Pancreas (tissue), 10 donors: ENCODE measurements around the gene DYNLT5. TPM values are rescaled to one million over a fixed set of nuclear protein-coding genes. Genes with fewer than 3 reads are reported as not detected.

Source experiments
- ATAC-seq, 4 donors: fragments of 200-7000 bp; cut with Tn5 transposase; one replicate each; pipeline versions ENCODE4 v1.8.0 to v1.9.1; 2020; ENCODE audit warnings: mild to moderate bottlenecking in 4 of 4, moderate library complexity in 4 of 4
- DNase-seq, 6 donors: peaks; one replicate each; pipeline ENCODE4 v3.0.0-alpha.2; 2020
- FAIRE-seq: peaks from 2 replicates; lab custom pipeline; 2012; peaks lifted over from hg19 to GRCh38; lab: Jason Lieb, UNC
- H3K27ac ChIP-seq, 4 donors: fragments of 200-600 bp; sonication (generic); 1 replicate in 3 of 4; 2 replicates in 1 of 4; pipeline versions ENCODE4 v1.5.0 to v1.8.0; 2020
- H3K27me3 ChIP-seq, 4 donors: fragments of 200-600 bp; one replicate each; pipeline ENCODE4 v1.8.0; 2021
- H3K36me3 ChIP-seq, 3 donors: fragments of 200-600 bp; sonication (generic) in 1 of 3; one replicate each; pipeline versions ENCODE4 v1.5.0 to v1.8.0; 2020 to 2021
- H3K4me1 ChIP-seq, 3 donors: fragments of 200-600 bp; one replicate each; pipeline ENCODE4 v1.8.0; 2021
- H3K4me3 ChIP-seq, 4 donors: fragments of 200-600 bp; sonication (generic) in 2 of 4; one replicate each; pipeline versions ENCODE4 v1.5.0 to v1.8.0; 2020 to 2021
- H3K9me3 ChIP-seq, 4 donors: fragments of 200-600 bp; one replicate each; pipeline ENCODE4 v1.8.0; 2021
- CTCF ChIP-seq, 4 donors: fragments of 200-600 bp; sonication (generic) in 3 of 4; IDR thresholded peaks; one replicate each; pipeline versions ENCODE4 v1.5.0 to v1.8.0; 2021; ENCODE audit warnings: antibody characterized with exemption in 4 of 4
- WGBS, 2 donors: extraction: QIAGEN DNeasy Blood & Tissue Kit; methylation state at CpG; one replicate each; pipeline ENCODE4 v1.1.7; 2013; 5-methylcytosine and 5-hydroxymethylcytosine counted together
- intact Hi-C, 3 donors: fragments of 100-400 bp; cut with DNase I; formaldehyde crosslinking; loops; one replicate each; pipeline versions ENCODE4 v1.11.1 to v1.14.2; 2022
- polyA plus RNA-seq, 2 donors: library from polyadenylated mRNA; stranded (reverse); fragments of 200-250 nt; gene quantifications; one replicate each; pipeline ENCODE4 v1.2.3, GENCODE V29; 2013
- total RNA-seq, 6 donors: library from RNA; stranded (reverse); fragmentation: NEBNext Ultra II Directional in 4 of 6; extraction: Animal tissue kit (Norgen Biotek cat#: 25700) in 4 of 6; gene quantifications; one replicate each; pipeline versions ENCODE4 v1.2.1 to v1.2.4, GENCODE V29; 2021 to 2023
- donor health status: healthy with polysubstance abuse.
- donor health status: DM: no; HTN: no; CAD: no; lungs with moderate emphysema.
- donor health status: DM: no; HTN: no; CAD: no.
- donor health status: control.
- donor health status: control.
- donor health status: Bipolar disorder and iron deficiency.
- donor health status: DM: yes; HTN: yes; CAD: no.
- donor health status: DM: no; HTN: no; CAD: no.
- donor health status: DM: no; HTN: no; CAD: no.
- donor health status: DM: yes; HTN: yes; CAD: no.

DYNLT5 gene
- total and polyA plus RNA-seq, 8 donors = 0.19 to 0.72 (median 0.37) TPM; not detected in 2

DNA sequence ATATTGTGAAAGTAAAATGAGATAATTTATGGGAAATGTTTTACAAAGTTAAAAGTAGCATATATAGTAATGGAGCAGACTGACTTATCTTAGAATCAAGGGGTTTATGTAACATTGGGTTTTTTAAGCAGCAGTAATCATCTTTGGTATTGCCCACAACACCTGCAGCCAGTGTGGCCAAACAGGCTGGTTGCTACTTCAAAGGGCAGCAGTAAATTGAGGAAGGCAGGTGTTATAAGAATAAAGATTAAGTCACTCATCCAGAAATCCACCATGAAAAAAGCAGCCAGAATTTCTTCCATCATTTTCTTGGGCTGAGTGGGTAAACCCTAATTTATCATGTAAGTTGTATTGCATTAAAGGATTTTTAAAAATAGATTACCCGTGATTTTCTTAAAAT, 16.7 kb downstream of the DYNLT5 start:
- 72 to 81% methylated on average over 1 of the region's 1 CpG for WGBS, 2 donors
- H3K4me1 ChIP-seq = no peaks in the 10 kb centered on the region
- TF ChIP-seq CTCF (IDR thresholded peaks at IDR 0.05) = no peak
- FAIRE-seq (no peak), DNase-seq (no peak), ATAC-seq (no peak)
- H3K36me3 ChIP-seq = no peaks in the 10 kb centered on the region
- H3K4me3 ChIP-seq = no peak overlapping the region
- no peak overlapping the region for H3K27ac ChIP-seq
- intact Hi-C loops = loop anchor here in 2 of 3 donors (5.0 to 10.0 kb wide), 2 partner anchors 376 to 378 kb away; no protein-coding TSS in a partner anchor
- no peaks in the 10 kb centered on the region for H3K27me3 ChIP-seq
- no peaks in the 10 kb centered on the region for H3K9me3 ChIP-seq

GRCh38 chr1:66769512-66770229, 17.4 kb downstream of the DYNLT5 start:
- no peak for TF ChIP-seq CTCF (IDR thresholded peaks at IDR 0.05)
- ATAC-seq = no peak
- 83 to 86% methylated on average over 7 of the region's 7 CpGs for WGBS, 2 donors
- H3K9me3 ChIP-seq = no peaks in the 10 kb centered on the region
- H3K27ac ChIP-seq = no peak overlapping the region
- FAIRE-seq = no peak
- H3K4me1 ChIP-seq = no peaks in the 10 kb centered on the region
- no peaks in the 10 kb centered on the region for H3K27me3 ChIP-seq
- intact Hi-C loops = loop anchor here in 2 of 3 donors (5.0 to 10.0 kb wide), 2 partner anchors 375 to 378 kb away; no protein-coding TSS in a partner anchor
- H3K36me3 ChIP-seq = no peaks in the 10 kb centered on the region
- no peak for DNase-seq
- H3K4me3 ChIP-seq = no peak overlapping the region

DNA sequence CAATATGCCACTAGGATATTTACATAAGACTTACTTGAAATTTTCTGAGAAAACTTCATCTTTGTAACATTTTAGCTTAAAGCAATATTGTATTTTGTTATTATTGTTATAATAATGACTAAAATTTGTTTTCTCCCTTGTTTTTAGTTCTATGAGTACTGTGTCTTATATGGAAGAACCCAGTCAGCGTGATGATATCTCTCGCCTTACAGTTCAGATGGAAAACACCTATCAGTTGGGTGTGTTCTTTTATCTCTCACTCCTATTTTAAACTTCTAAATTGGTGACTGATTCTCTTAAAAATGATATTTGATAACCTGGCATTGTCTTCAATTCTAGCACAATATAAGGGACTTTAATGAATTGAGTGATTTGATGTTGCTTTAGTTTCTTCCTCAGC, 18.0 kb downstream of the DYNLT5 start:
- WGBS, 2 donors = 91 to 93% methylated on average over 2 of the region's 2 CpGs
- Histone ChIP-seq H3K27ac (no peak overlapping the region), H3K4me1 (no peaks in the 10 kb centered on the region), H3K36me3 (no peaks in the 10 kb centered on the region), H3K9me3 (no peaks in the 10 kb centered on the region), H3K4me3 (no peak overlapping the region), H3K27me3 (no peaks in the 10 kb centered on the region)
- DNase-seq (no peak), FAIRE-seq (no peak), ATAC-seq (no peak)
- intact Hi-C loops = no loop called here
- TF ChIP-seq CTCF (IDR thresholded peaks at IDR 0.05) = no peak

DNA sequence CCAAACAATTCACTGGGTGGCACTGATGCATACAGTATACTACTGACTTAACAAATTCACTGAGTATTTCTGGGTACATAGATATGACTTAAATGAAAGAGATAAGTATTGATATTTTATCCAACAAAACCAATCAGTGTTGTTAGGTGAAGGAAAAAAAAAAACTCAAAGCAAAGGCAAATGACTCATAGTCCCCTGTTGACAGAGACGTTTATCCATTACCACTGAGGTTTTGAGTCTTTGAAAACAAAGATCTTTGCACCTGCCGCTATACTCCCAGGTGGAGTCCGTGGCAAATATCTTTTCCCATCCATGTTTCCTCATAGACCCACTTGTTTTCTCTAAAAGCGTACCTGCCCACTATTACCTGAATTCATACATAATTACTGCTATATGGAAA, 18.4 kb downstream of the DYNLT5 start:
- no peak for ATAC-seq
- 61 to 65% methylated on average over 4 of the region's 4 CpGs for WGBS, 2 donors

More for the DNA sequence above, 18.4 kb downstream of the DYNLT5 start:
- FAIRE-seq (no peak), DNase-seq (no peak)
- Histone ChIP-seq H3K36me3 (no peaks in the 10 kb centered on the region), H3K4me3 (no peak overlapping the region), H3K27ac (no peak overlapping the region), H3K4me1 (no peaks in the 10 kb centered on the region), H3K27me3 (no peaks in the 10 kb centered on the region), H3K9me3 (no peaks in the 10 kb centered on the region)
- no peak for TF ChIP-seq CTCF (IDR thresholded peaks at IDR 0.05)
- intact Hi-C loops = no loop called here
